Central memory CD8-positive, alpha-beta T cell (primary cell): ENCODE results near the gene MRPL11.
"Not testable (repeated sequence)": the region's sequence is repeated elsewhere in the genome, so short reads cannot be mapped to it uniquely, and the experiment has no call there.

Source experiments
- ATAC-seq: fragments of 150-1000 bp; cut with Tn5 transposase; replicated peaks from 2 replicates; pipeline ENCODE4 v1.10.0; 2022; ENCODE audit warnings: mild to moderate bottlenecking, moderate FRiP score, moderate number of reproducible peaks; ENCODE audit not compliant: poor library complexity, severe bottlenecking; ENCODE audit errors: extremely low read depth
- DNase-seq, 2 donors: peaks; one replicate each; pipeline ENCODE4 v3.0.0; 2021; ENCODE audit warnings: low spot score in 2 of 2
- H3K27ac Mint-ChIP-seq: one replicate; pipeline ENCODE4 v1.8.0; 2022; ENCODE audit warnings: low read depth, mild to moderate bottlenecking, moderate library complexity, mixed read lengths
- H3K27me3 Mint-ChIP-seq: one replicate; pipeline ENCODE4 v1.8.0; 2022; ENCODE audit warnings: mixed read lengths
- H3K36me3 Mint-ChIP-seq: one replicate; pipeline ENCODE4 v1.8.0; 2022; ENCODE audit warnings: mild to moderate bottlenecking, moderate library complexity, mixed read lengths; ENCODE audit not compliant: insufficient read depth
- H3K4me1 Mint-ChIP-seq: one replicate; pipeline ENCODE4 v1.8.0; 2022; ENCODE audit warnings: mixed read lengths
- H3K4me3 Mint-ChIP-seq: one replicate; pipeline ENCODE4 v1.8.0; 2022; ENCODE audit warnings: mild to moderate bottlenecking, moderate library complexity, mixed read lengths
- H3K9me3 Mint-ChIP-seq: one replicate; pipeline ENCODE4 v1.8.0; 2022; ENCODE audit warnings: mixed read lengths

MRPL11 gene

GRCh38 chr11:66440101-66440939 lies 1.7 kb upstream of the MRPL11 start:
- not testable (repeated sequence) for H3K9me3 Mint-ChIP-seq, H3K27ac Mint-ChIP-seq, H3K36me3 Mint-ChIP-seq, DNase-seq, ATAC-seq, H3K4me3 Mint-ChIP-seq
- peaks cover 11% of the 10 kb centered on the region for H3K27me3 Mint-ChIP-seq
- peaks cover 13% of the 10 kb centered on the region for H3K4me1 Mint-ChIP-seq

- ATAC-seq: no peak
- Mint-ChIP-seq H3K27me3 (peaks cover 3% of the 10 kb centered on the region), H3K9me3 (no peaks in the 10 kb centered on the region), H3K36me3 (peaks cover 18% of the 10 kb centered on the region), H3K27ac (peak overlapping the region; percentile 75), H3K4me3 (peak overlapping the region; percentile 86), H3K4me1 (peaks cover 13% of the 10 kb centered on the region)
- no peak for DNase-seq
Measured at GRCh38 chr11:66437979-66438503, 607 bp downstream of the MRPL11 start.

DNA sequence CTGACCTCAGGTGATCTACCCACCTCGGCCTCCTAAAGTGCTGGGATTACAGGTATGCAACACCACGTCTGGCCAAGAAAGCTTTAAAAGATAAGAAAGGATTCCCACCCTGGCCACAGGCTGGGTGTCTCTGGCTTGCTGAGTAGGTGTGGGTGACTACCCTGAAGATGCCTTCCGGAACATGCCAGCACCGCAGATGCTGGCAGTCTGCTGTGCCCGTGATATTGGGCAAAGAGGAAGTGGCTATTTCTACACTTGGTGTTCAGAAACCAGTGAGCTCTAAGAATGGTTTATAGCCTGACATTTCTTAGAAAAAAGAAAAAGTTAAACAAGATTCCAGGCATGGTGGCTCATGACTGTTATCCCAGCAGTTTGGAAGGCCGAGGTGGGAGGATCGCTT lies 6.1 kb downstream of the MRPL11 start:
- ATAC-seq (no peak), DNase-seq (no peak)
- Mint-ChIP-seq H3K9me3 (no peaks in the 10 kb centered on the region), H3K4me1 (peaks cover 6% of the 10 kb centered on the region), H3K36me3 (peaks cover 15% of the 10 kb centered on the region), H3K27me3 (no peaks in the 10 kb centered on the region), H3K4me3 (no peak overlapping the region), H3K27ac (no peak overlapping the region)

DNA sequence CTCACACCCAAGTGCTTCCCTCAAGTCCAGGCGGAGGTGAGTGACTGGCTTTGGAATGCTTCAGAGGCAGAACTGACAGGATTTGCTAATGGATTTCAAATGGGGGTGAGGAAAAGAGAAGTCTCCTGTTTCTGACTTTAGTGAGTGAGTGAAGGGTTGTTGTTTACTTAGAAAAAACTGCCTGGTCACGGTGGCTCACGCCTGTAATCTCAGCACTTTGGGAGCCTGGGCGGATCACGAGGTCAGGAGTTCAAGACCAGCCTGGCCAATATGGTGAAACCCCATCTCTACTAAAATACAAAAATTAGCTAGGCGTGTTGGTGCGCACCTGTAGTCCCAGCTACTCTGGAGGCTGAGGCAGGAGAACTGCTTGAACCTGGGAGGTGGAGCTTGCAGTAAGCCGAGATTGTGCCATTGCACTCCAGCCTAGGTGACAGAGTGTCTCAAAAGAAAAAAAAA lies 6.7 kb downstream of the MRPL11 start:
- not testable (repeated sequence) for DNase-seq, H3K27ac Mint-ChIP-seq, H3K9me3 Mint-ChIP-seq, ATAC-seq, H3K4me3 Mint-ChIP-seq, H3K4me1 Mint-ChIP-seq, H3K27me3 Mint-ChIP-seq
- peaks cover 16% of the 10 kb centered on the region for H3K36me3 Mint-ChIP-seq

DNA sequence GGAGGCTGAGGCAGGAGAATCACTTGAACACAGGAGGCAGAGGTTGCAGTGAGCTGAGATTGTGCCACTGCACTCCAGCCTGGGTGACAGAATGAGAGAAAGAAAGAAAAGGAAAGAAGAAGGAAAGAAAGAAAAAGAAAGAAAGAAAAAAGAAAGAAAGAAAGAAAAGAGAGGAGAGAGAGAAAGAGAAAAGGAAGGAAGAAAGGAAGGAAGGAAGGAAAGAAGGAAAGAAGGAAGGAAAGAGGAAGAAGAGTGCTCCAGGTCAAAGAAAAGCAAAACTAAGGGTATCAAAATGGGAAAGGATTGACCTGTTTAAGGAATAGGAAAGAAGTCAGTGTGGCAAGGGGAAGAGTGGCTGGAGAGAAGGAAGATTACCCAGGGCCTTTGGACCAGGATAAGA lies 7.4 kb downstream of the MRPL11 start:
- not testable (repeated sequence) for H3K4me1 Mint-ChIP-seq, H3K9me3 Mint-ChIP-seq, ATAC-seq, DNase-seq, H3K4me3 Mint-ChIP-seq, H3K27ac Mint-ChIP-seq, H3K27me3 Mint-ChIP-seq
- H3K36me3 Mint-ChIP-seq: peaks cover 16% of the 10 kb centered on the region

- H3K36me3 Mint-ChIP-seq: peaks cover 12% of the 10 kb centered on the region
- peak; percentile 28 for ATAC-seq
Measured at GRCh38 chr11:66429983-66430602, 8.6 kb downstream of the MRPL11 start.

DNA sequence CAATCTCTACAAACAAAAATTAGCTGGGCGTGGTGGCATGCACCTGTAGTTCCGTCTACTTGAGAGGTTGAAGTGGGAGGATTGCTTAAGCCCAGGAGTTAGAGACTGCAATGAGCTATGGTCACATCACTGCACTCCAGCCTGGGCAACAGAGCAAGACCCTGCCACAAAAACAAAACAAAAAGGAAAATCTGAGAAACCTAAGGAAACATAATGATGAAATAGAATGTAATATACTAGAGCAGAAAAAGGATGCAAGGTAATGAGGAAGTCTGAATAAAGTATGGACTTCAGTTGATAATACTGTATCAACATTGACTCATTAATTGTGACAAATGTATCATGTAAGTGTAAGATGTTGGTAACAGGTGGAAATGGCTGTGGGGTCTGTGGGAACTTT lies 9.7 kb downstream of the MRPL11 start:
- H3K27ac Mint-ChIP-seq: no peak overlapping the region
- peaks cover 5% of the 10 kb centered on the region for H3K4me1 Mint-ChIP-seq
- H3K27me3 Mint-ChIP-seq: no peaks in the 10 kb centered on the region
- no peaks in the 10 kb centered on the region for H3K9me3 Mint-ChIP-seq
- ATAC-seq (no peak), DNase-seq (no peak)
- peaks cover 5% of the 10 kb centered on the region for H3K36me3 Mint-ChIP-seq
- no peak overlapping the region for H3K4me3 Mint-ChIP-seq

More at GRCh38 chr11:66429983-66430602, 8.6 kb downstream of the MRPL11 start:
- no peak overlapping the region for H3K27ac Mint-ChIP-seq
- no peaks in the 10 kb centered on the region for H3K9me3 Mint-ChIP-seq
- H3K27me3 Mint-ChIP-seq: no peaks in the 10 kb centered on the region
- peaks cover 5% of the 10 kb centered on the region for H3K4me1 Mint-ChIP-seq
- DNase-seq: peak; percentile 35 to 61
- no peak overlapping the region for H3K4me3 Mint-ChIP-seq

DNA sequence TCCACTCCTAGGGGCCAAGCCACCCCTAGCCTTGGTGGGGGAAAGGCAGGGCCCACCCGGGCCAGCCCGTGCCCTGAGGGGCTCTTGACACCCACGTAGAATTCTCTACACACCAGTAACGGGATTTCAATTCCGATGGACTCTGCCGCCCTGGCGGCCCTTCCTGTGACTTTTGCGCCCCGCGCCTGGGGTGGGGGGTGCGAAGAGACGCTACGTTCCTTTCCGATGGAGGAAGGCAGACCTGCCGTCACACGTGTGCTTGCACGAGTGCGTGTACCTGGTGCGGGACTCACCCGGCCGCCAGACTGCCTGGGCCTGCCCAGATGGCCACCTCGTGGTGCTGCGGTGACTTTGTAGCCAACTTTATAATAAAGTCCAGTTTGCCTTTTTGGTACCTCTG lies 12.3 kb downstream of the MRPL11 start:
- Mint-ChIP-seq H3K4me1 (peaks cover 11% of the 10 kb centered on the region), H3K36me3 (peaks cover 9% of the 10 kb centered on the region), H3K4me3 (no peak overlapping the region), H3K9me3 (peaks cover 5% of the 10 kb centered on the region), H3K27ac (no peak overlapping the region), H3K27me3 (no peaks in the 10 kb centered on the region)
- DNase-seq (no peak), ATAC-seq (no peak)

- H3K9me3 Mint-ChIP-seq: peaks cover 11% of the 10 kb centered on the region
- H3K4me3 Mint-ChIP-seq: no peak overlapping the region
- ATAC-seq: peak; percentile 79
- H3K4me1 Mint-ChIP-seq: peaks cover 13% of the 10 kb centered on the region
- peaks cover 31% of the 10 kb centered on the region for H3K27me3 Mint-ChIP-seq
- peak overlapping the region; percentile 77 for H3K27ac Mint-ChIP-seq
- DNase-seq: peak; percentile 89 to 96
- peaks cover 12% of the 10 kb centered on the region for H3K36me3 Mint-ChIP-seq
Measured at GRCh38 chr11:66421492-66422205, 17.0 kb downstream of the MRPL11 start.

GRCh38 chr11:66420671-66421476 lies 17.8 kb downstream of the MRPL11 start, which contains the start of gene NPAS4:
TSS of gene NPAS4 (plus strand) at chr11:66421035. CDS start at chr11:66421180, 145 bp downstream.
- H3K36me3 Mint-ChIP-seq: peaks cover 12% of the 10 kb centered on the region
- H3K4me1 Mint-ChIP-seq: peaks cover 13% of the 10 kb centered on the region
- peaks cover 38% of the 10 kb centered on the region for H3K27me3 Mint-ChIP-seq
- peaks cover 11% of the 10 kb centered on the region for H3K9me3 Mint-ChIP-seq
- no peak for DNase-seq
- H3K27ac Mint-ChIP-seq: peak within 1 kb of the TSS; percentile 77
- no peak for ATAC-seq
- H3K4me3 Mint-ChIP-seq: no peak within 1 kb of the TSS

GRCh38 chr11:66419825-66420224 lies 18.8 kb downstream of the MRPL11 start:
- peaks cover 12% of the 10 kb centered on the region for H3K36me3 Mint-ChIP-seq
- DNase-seq: no peak
- H3K27ac Mint-ChIP-seq: no peak overlapping the region
- ATAC-seq: no peak
- H3K9me3 Mint-ChIP-seq: peaks cover 11% of the 10 kb centered on the region
- H3K27me3 Mint-ChIP-seq: peaks cover 49% of the 10 kb centered on the region
- H3K4me3 Mint-ChIP-seq: no peak overlapping the region
- peaks cover 13% of the 10 kb centered on the region for H3K4me1 Mint-ChIP-seq

DNA sequence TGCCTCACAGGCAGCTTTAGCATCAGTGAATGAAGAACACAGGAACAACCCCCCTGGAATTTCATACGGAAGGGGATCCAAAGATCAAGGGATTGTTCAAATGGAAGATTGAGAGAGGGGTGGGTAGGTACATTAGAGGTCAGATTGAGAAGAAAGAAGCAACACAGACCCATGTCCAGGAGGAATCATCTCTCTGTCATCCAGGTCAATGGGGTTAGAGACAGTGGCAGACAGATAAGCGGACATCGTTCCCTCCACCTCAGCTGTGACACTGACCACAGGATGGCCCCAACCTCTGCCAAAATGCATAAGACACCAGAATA lies 19.7 kb downstream of the MRPL11 start:
- peaks cover 12% of the 10 kb centered on the region for H3K36me3 Mint-ChIP-seq
- peaks cover 11% of the 10 kb centered on the region for H3K9me3 Mint-ChIP-seq
- H3K27me3 Mint-ChIP-seq: peaks cover 58% of the 10 kb centered on the region
- no peak overlapping the region for H3K27ac Mint-ChIP-seq
- peak overlapping the region; percentile 30 for H3K4me3 Mint-ChIP-seq
- DNase-seq: no peak
- peaks cover 13% of the 10 kb centered on the region for H3K4me1 Mint-ChIP-seq
- no peak for ATAC-seq
